ENCODE data around the gene TBL1X. TPM values are rescaled to one million over a fixed set of nuclear protein-coding genes. Genes with fewer than 3 reads are reported as not detected.

The TBL1X gene
- total RNA-seq, 1 donor from 2014 or later: 26.4 TPM

GRCh38 chrX:9503261-9503660 lies 38.4 kb downstream of the TBL1X start:
- FAIRE-seq: no peak
- H3K27me3 ChIP-seq (ENCODE audit: insufficient read depth, low read length): no peaks in the 10 kb centered on the region
- peaks cover 13% of the 10 kb centered on the region for H4K20me1 ChIP-seq (ENCODE audit: insufficient read depth, low read length)
- H3K4me2 ChIP-seq (ENCODE audit: low read length): no peak overlapping the region
- H3K9me3 Mint-ChIP-seq (ENCODE audit: unreplicated experiment): no peaks in the 10 kb centered on the region
- peaks cover 4% of the 10 kb centered on the region for H3K4me1 Mint-ChIP-seq (ENCODE audit: low read depth, unreplicated experiment)
- peaks cover 19% of the 10 kb centered on the region for H3K36me3 Mint-ChIP-seq (ENCODE audit: low read depth, unreplicated experiment)
- no peak overlapping the region for H3K27ac Mint-ChIP-seq (ENCODE audit: unreplicated experiment)
- no peak overlapping the region for H3K27ac ChIP-seq (ENCODE audit: low read depth, low read length)
- TF ChIP-seq CTCF (IDR thresholded peaks at IDR 0.05; ENCODE audit: insufficient read depth, low read depth, low read length) (no peak), EZH2 (IDR thresholded peaks at IDR 0.05; ENCODE audit: insufficient read depth, low read length) (no peak)
- H3K9ac ChIP-seq (ENCODE audit: low read length): no peak overlapping the region
- no peaks in the 10 kb centered on the region for H3K4me1 ChIP-seq (ENCODE audit: insufficient read depth, low read length)
- no peaks in the 10 kb centered on the region for H3K9me3 ChIP-seq (ENCODE audit: insufficient read depth, low read depth, low read length)
- no peaks in the 10 kb centered on the region for H3K27me3 Mint-ChIP-seq (ENCODE audit: low read depth, unreplicated experiment)
- H3K4me3 ChIP-seq (ENCODE audit: insufficient read depth, low read depth, low read length): no peak overlapping the region
- DNase-seq (ENCODE audit: low read depth): no peak
- H3K36me3 ChIP-seq (ENCODE audit: insufficient read depth, low read length): no peaks in the 10 kb centered on the region
- H3K4me3 Mint-ChIP-seq (ENCODE audit: unreplicated experiment): no peak overlapping the region
- H2AFZ ChIP-seq (ENCODE audit: low read depth, low read length): no peak overlapping the region
- H3K79me2 ChIP-seq (ENCODE audit: insufficient read depth, low read length): peaks cover 3% of the 10 kb centered on the region

- TF ChIP-seq EZH2 (IDR thresholded peaks at IDR 0.05; ENCODE audit: insufficient read depth, low read length) (no peak), CTCF (IDR thresholded peaks at IDR 0.05; ENCODE audit: insufficient read depth, low read depth, low read length) (no peak)
- Histone ChIP-seq H3K79me2 (ENCODE audit: insufficient read depth, low read length) (no peaks in the 10 kb centered on the region), H3K4me1 (ENCODE audit: insufficient read depth, low read length) (no peaks in the 10 kb centered on the region), H3K27me3 (ENCODE audit: insufficient read depth, low read length) (no peaks in the 10 kb centered on the region), H3K9ac (ENCODE audit: low read length) (no peak overlapping the region), H2AFZ (ENCODE audit: low read depth, low read length) (no peak overlapping the region), H4K20me1 (ENCODE audit: insufficient read depth, low read length) (no peaks in the 10 kb centered on the region), H3K9me3 (ENCODE audit: insufficient read depth, low read depth, low read length) (no peaks in the 10 kb centered on the region), H3K4me2 (ENCODE audit: low read length) (no peak overlapping the region), H3K27ac (ENCODE audit: low read depth, low read length) (no peak overlapping the region), H3K36me3 (ENCODE audit: insufficient read depth, low read length) (no peaks in the 10 kb centered on the region), H3K4me3 (ENCODE audit: insufficient read depth, low read depth, low read length) (no peak overlapping the region)
- H3K4me1 Mint-ChIP-seq (ENCODE audit: low read depth, unreplicated experiment): no peaks in the 10 kb centered on the region
- H3K4me3 Mint-ChIP-seq (ENCODE audit: unreplicated experiment): no peak overlapping the region
- no peak overlapping the region for H3K27ac Mint-ChIP-seq (ENCODE audit: unreplicated experiment)
- H3K9me3 Mint-ChIP-seq (ENCODE audit: unreplicated experiment): no peaks in the 10 kb centered on the region
- FAIRE-seq (peak; percentile 55), DNase-seq (ENCODE audit: low read depth) (no peak)
- peaks cover 11% of the 10 kb centered on the region for H3K36me3 Mint-ChIP-seq (ENCODE audit: low read depth, unreplicated experiment)
- no peaks in the 10 kb centered on the region for H3K27me3 Mint-ChIP-seq (ENCODE audit: low read depth, unreplicated experiment)
These were observed 45.5 kb downstream of the TBL1X start for GRCh38 chrX:9510366-9510765.

- FAIRE-seq: no peak
- TF ChIP-seq CTCF (IDR thresholded peaks at IDR 0.05; ENCODE audit: insufficient read depth, low read depth, low read length) (no peak), EZH2 (IDR thresholded peaks at IDR 0.05; ENCODE audit: insufficient read depth, low read length) (no peak)
- peaks cover 5% of the 10 kb centered on the region for H4K20me1 ChIP-seq (ENCODE audit: insufficient read depth, low read length)
These were observed 46.1 kb downstream of the TBL1X start for GRCh38 chrX:9510980-9511379.

More at GRCh38 chrX:9510980-9511379, 46.1 kb downstream of the TBL1X start:
- Histone ChIP-seq H3K4me1 (ENCODE audit: insufficient read depth, low read length) (no peaks in the 10 kb centered on the region), H3K9ac (ENCODE audit: low read length) (no peak overlapping the region), H3K4me2 (ENCODE audit: low read length) (no peak overlapping the region), H3K9me3 (ENCODE audit: insufficient read depth, low read depth, low read length) (no peaks in the 10 kb centered on the region), H2AFZ (ENCODE audit: low read depth, low read length) (no peak overlapping the region), H3K27ac (ENCODE audit: low read depth, low read length) (no peak overlapping the region), H3K36me3 (ENCODE audit: insufficient read depth, low read length) (no peaks in the 10 kb centered on the region), H3K79me2 (ENCODE audit: insufficient read depth, low read length) (no peaks in the 10 kb centered on the region), H3K27me3 (ENCODE audit: insufficient read depth, low read length) (no peaks in the 10 kb centered on the region), H3K4me3 (ENCODE audit: insufficient read depth, low read depth, low read length) (no peak overlapping the region)
- no peaks in the 10 kb centered on the region for H3K27me3 Mint-ChIP-seq (ENCODE audit: low read depth, unreplicated experiment)
- no peak overlapping the region for H3K4me3 Mint-ChIP-seq (ENCODE audit: unreplicated experiment)
- no peak overlapping the region for H3K27ac Mint-ChIP-seq (ENCODE audit: unreplicated experiment)
- H3K9me3 Mint-ChIP-seq (ENCODE audit: unreplicated experiment): no peaks in the 10 kb centered on the region
- DNase-seq (ENCODE audit: low read depth): no peak
- peaks cover 9% of the 10 kb centered on the region for H3K36me3 Mint-ChIP-seq (ENCODE audit: low read depth, unreplicated experiment)
- H3K4me1 Mint-ChIP-seq (ENCODE audit: low read depth, unreplicated experiment): no peaks in the 10 kb centered on the region

Data from astrocyte (in vitro differentiated cells and primary cell).